GM19035 (cell line): ENCODE measurements around the gene OR10A3.
"Not testable (repeated sequence)": the region's sequence is repeated elsewhere in the genome, so short reads cannot be mapped to it uniquely, and the experiment has no call there.

Experiments used
- ATAC-seq: cut with Tn5 transposase; IDR thresholded peaks from one replicate; pipeline ENCODE4 v1.9.1; 2021; ENCODE audit not compliant: unreplicated experiment

The OR10A3 gene

GRCh38 chr11:7941608-7942007, at the start of gene OR10A3:
OR10A3 (minus strand) TSS chr11:7941708; CDS start chr11:7939520, 2,188 bp downstream.
- no peak for ATAC-seq

- ATAC-seq = not testable (repeated sequence)
Measured at GRCh38 chr11:7987560-7987883, 46.0 kb upstream of the OR10A3 start.

- peak; percentile 98 for ATAC-seq
Measured at GRCh38 chr11:7986768-7987559, 45.5 kb upstream of the OR10A3 start, which contains the start of gene EIF3F. EIF3F (plus strand) TSS chr11:7987337; CDS start chr11:7987353, 16 bp downstream.

GRCh38 chr11:7983832-7984590, 42.5 kb upstream of the OR10A3 start:
- no peak for ATAC-seq

GRCh38 chr11:7982582-7983119, 41.1 kb upstream of the OR10A3 start:
- no peak for ATAC-seq

GRCh38 chr11:7981619-7982157, 40.2 kb upstream of the OR10A3 start:
- no peak for ATAC-seq

- ATAC-seq = no peak
Measured at GRCh38 chr11:7977232-7977917, 35.9 kb upstream of the OR10A3 start.

- ATAC-seq = no peak
Measured at GRCh38 chr11:7974668-7975067, 33.2 kb upstream of the OR10A3 start.

- no peak for ATAC-seq
Measured at GRCh38 chr11:7973011-7973410, 31.5 kb upstream of the OR10A3 start.

GRCh38 chr11:7971846-7972245, 30.3 kb upstream of the OR10A3 start:
- ATAC-seq = no peak

- ATAC-seq = no peak
Measured at GRCh38 chr11:7969756-7970646, 28.5 kb upstream of the OR10A3 start.

GRCh38 chr11:7968686-7969085, 27.2 kb upstream of the OR10A3 start:
- no peak for ATAC-seq

GRCh38 chr11:7967826-7968225, 26.3 kb upstream of the OR10A3 start:
- ATAC-seq = no peak

- no peak for ATAC-seq
Measured at GRCh38 chr11:7967097-7967496, 25.6 kb upstream of the OR10A3 start.

GRCh38 chr11:7965386-7965785, 23.9 kb upstream of the OR10A3 start, which contains the start of gene NLRP10:
NLRP10 (minus strand) TSS chr11:7965447; CDS start chr11:7963495, 1,952 bp downstream.
- no peak for ATAC-seq

GRCh38 chr11:7964873-7965272, 23.4 kb upstream of the OR10A3 start:
- ATAC-seq = no peak

- ATAC-seq = no peak
Measured at GRCh38 chr11:7964261-7964660, 22.8 kb upstream of the OR10A3 start.

GRCh38 chr11:7955191-7955590, 13.7 kb upstream of the OR10A3 start:
- no peak for ATAC-seq

GRCh38 chr11:7949934-7950333, 8.4 kb upstream of the OR10A3 start:
- no peak for ATAC-seq

- no peak for ATAC-seq
Measured at GRCh38 chr11:7944123-7944522, 2.6 kb upstream of the OR10A3 start.
